Uterus (tissue), 2 donors: Measurements from ENCODE around the gene SETD1A.

Experiments
- CTCF ChIP-seq, 4 experiments: fragments of 200-600 bp in 2 of 4; fragments of 450-650 bp in 2 of 4; sonication (generic) in 2 of 4; IDR thresholded peaks; one replicate each; pipeline ENCODE4 v1.5.1; 2016 to 2019; ENCODE audit warnings: antibody characterized with exemption in 4 of 4, mild to moderate bottlenecking in 2 of 4, moderate library complexity in 1 of 4
- POLR2A ChIP-seq, 2 donors: fragments of 450-650 bp; IDR thresholded peaks; one replicate each; pipeline ENCODE4 v1.6.1; 2016; ENCODE audit warnings: antibody characterized with exemption in 2 of 2, mild to moderate bottlenecking in 1 of 2, moderate library complexity in 1 of 2

GRCh38 chr16:30946671-30947540 lies 10.6 kb upstream of the SETD1A start:
- TF ChIP-seq POLR2A (IDR thresholded peaks at IDR 0.05) (no peak), CTCF (IDR thresholded peaks at IDR 0.05) (no peak)
